Ovary (tissue), 3 donors: ENCODE results near the gene LZTS3.

Experiments used
- CTCF ChIP-seq, 3 donors: fragments of 450-650 bp in 2 of 3; fragments of 200-600 bp in 1 of 3; IDR thresholded peaks; one replicate each; pipeline versions ENCODE4 v1.5.1 to v1.8.0; 2016 to 2022; ENCODE audit warnings: antibody characterized with exemption in 3 of 3, mild to moderate bottlenecking in 1 of 3
- EP300 ChIP-seq: sonication (generic); formaldehyde crosslinking; IDR thresholded peaks from one replicate; pipeline ENCODE4 v1.6.1; 2017; ENCODE audit warnings: antibody characterized with exemption
- POLR2A ChIP-seq: fragments of 450-650 bp; IDR thresholded peaks from one replicate; pipeline ENCODE4 v1.6.1; 2017; ENCODE audit warnings: antibody characterized with exemption, mild to moderate bottlenecking, moderate library complexity
- donor health status: DM: no; HTN: no; CAD: no.

DNA sequence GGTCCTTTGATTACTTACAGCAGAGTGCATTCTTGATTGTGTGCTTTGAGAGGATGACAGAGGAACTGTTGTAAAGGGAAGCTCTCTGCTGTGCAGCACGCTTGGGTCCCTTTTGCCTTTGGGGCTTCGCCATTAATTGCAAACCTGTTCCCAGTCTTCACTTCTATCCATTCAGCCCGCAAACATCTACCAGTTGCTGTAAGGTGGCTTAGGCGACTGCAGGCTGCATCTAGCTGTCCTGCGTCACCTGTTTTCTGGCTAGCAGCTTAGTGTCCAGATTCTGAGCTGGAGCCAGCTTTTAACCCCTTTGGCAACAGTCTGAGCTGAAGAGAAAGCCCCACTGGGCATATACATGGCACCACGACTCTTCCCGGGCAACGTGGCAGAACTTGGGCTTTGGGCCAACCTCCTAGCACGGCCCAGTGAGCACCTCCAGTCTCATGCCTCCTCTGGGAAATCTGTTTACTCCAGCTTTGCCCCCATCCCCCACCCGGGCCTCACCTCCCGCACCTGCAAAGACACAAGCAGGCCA is 11.2 kb downstream of the LZTS3 start:
- TF ChIP-seq POLR2A: no peak
- no peak for TF ChIP-seq CTCF (IDR thresholded peaks at IDR 0.05)
- TF ChIP-seq EP300: no peak
